Stimulated activated CD8-positive, alpha-beta memory T cell treated with anti-CD3 and anti-CD28 coated beads, Interleukin-7, amount 100 ng/mL, for 24 hours (primary cell): Measurements from ENCODE around the gene PTCHD1.

Experiments
- DNase-seq: peaks from one replicate; pipeline ENCODE4 v3.0.0-alpha.2; 2020; ENCODE audit warnings: low read depth

Gene PTCHD1

GRCh38 chrX:23398570-23398969, 63.9 kb downstream of the PTCHD1 start:
- no peak for DNase-seq

GRCh38 chrX:23403849-23404248, 69.2 kb downstream of the PTCHD1 start:
- no peak for DNase-seq

DNA sequence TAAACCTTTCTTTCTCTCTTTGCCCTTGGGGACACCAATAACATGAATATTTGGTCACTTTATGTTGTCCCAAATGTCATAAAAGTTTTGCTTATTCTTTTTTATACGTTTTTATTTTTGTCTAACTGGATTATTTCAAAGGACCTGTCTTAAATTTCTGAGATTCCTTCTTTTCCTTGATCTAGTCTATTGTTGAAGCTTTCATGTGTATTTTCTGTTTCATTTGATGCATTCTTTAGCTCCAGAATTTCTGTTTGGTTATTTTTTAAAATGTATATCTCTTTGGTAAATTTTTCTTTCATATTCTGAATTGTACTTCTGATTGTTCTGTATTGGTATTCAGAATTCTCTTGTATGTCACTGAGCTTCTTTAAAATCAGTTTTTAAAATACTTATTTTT, 88.3 kb downstream of the PTCHD1 start:
- no peak for DNase-seq

GRCh38 chrX:23434356-23434884, 99.8 kb downstream of the PTCHD1 start:
- no peak for DNase-seq

DNA sequence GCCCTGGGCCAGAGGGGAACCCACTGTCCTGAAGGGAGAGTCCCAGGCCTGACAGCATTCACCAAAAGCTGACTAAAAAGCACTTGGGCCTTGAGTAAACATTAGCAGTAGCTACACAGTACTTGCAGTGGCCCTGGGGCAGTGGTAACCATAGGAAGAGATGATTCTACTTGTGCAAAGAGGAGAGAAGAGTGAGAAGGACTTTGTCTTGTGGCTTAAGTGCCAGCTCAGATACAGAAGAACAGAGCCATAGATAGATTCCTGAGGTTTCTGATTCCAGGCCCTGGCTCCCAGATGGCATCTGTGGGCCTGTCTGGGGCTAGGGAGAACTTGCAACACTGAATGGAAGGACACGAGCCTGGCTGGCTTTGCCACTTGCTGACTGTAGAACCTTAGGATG, 100.5 kb downstream of the PTCHD1 start:
- DNase-seq: no peak

- no peak for DNase-seq
Measured at GRCh38 chrX:23435575-23435974, 100.9 kb downstream of the PTCHD1 start.

- no peak for DNase-seq
Measured at GRCh38 chrX:23436875-23437274, 102.2 kb downstream of the PTCHD1 start.

- DNase-seq: no peak
Measured at GRCh38 chrX:23451266-23451665, 116.6 kb downstream of the PTCHD1 start.
